DOHH2 (cell line): ENCODE measurements around the gene LETMD1.

Experiments used
- H3F3A ChIP-seq: fragments of 200-600 bp; sonication (generic), shearing (Covaris generic); 2 replicates; pipeline ENCODE4 v1.6.0; 2016; ENCODE audit warnings: antibody characterized with exemption, mild to moderate bottlenecking; ENCODE audit not compliant: control insufficient read depth, insufficient read depth
- H3K27ac ChIP-seq: fragments of 200-600 bp; sonication (generic); 2 replicates; pipeline ENCODE4 v1.5.1; 2014; ENCODE audit warnings: low read depth, mild to moderate bottlenecking, low read length, moderate library complexity
- H3K27me3 ChIP-seq: fragments of 200-600 bp; sonication (generic); 2 replicates; pipeline ENCODE4 v1.6.1; 2014; ENCODE audit warnings: mild to moderate bottlenecking, low read length, mixed read lengths; ENCODE audit not compliant: control insufficient read depth
- H3K36me3 ChIP-seq: fragments of 200-600 bp; sonication (generic); 2 replicates; pipeline ENCODE4 v1.6.1; 2014; ENCODE audit warnings: mild to moderate bottlenecking, low read length, moderate library complexity, mixed read lengths; ENCODE audit not compliant: control insufficient read depth
- H3K4me1 ChIP-seq: fragments of 200-600 bp; sonication (generic); 2 replicates; pipeline ENCODE4 v1.6.1; 2014; ENCODE audit warnings: mild to moderate bottlenecking, low read length, mixed read lengths; ENCODE audit not compliant: control insufficient read depth
- H3K4me2 ChIP-seq: fragments of 200-600 bp; sonication (generic); 2 replicates; pipeline ENCODE4 v1.6.0; 2014; ENCODE audit warnings: mild to moderate bottlenecking, low read length, moderate library complexity
- H3K4me3 ChIP-seq: fragments of 200-600 bp; sonication (generic); 2 replicates; pipeline ENCODE4 v1.5.1; 2014; ENCODE audit warnings: mild to moderate bottlenecking, low read length, mixed read lengths
- H3K79me2 ChIP-seq: fragments of 200-600 bp; sonication (generic); 2 replicates; pipeline ENCODE4 v1.6.1; 2014; ENCODE audit warnings: mild to moderate bottlenecking, low read length, mixed read lengths; ENCODE audit not compliant: control insufficient read depth
- H3K9me2 ChIP-seq: fragments of 200-600 bp; sonication (generic); replicated peaks from 2 replicates; pipeline ENCODE4 v1.6.1; 2014; ENCODE audit warnings: mild to moderate bottlenecking, low read length, mixed read lengths; ENCODE audit not compliant: control insufficient read depth
- H3K9me3 ChIP-seq: fragments of 200-600 bp; sonication (generic); 2 replicates; pipeline ENCODE4 v1.6.1; 2014; ENCODE audit warnings: antibody characterized with exemption, low read length, mixed read lengths; ENCODE audit not compliant: control insufficient read depth, insufficient read depth
- H4K20me1 ChIP-seq: fragments of 200-600 bp; sonication (generic); 2 replicates; pipeline ENCODE4 v1.6.0; 2014; ENCODE audit warnings: low read depth, mild to moderate bottlenecking, antibody characterized with exemption, low read length, moderate library complexity; ENCODE audit not compliant: control insufficient read depth, insufficient read depth
- CTCF ChIP-seq: fragments of 200-600 bp; sonication (generic); IDR thresholded peaks from one replicate; pipeline ENCODE4 v1.5.1; 2014; ENCODE audit warnings: antibody characterized with exemption, mild to moderate bottlenecking, low read depth, low read length; ENCODE audit not compliant: poor library complexity, severe bottlenecking
- EZH2phosphoT487 ChIP-seq: fragments of 200-600 bp; sonication (generic); IDR thresholded peaks from 2 replicates; pipeline ENCODE4 v1.6.1; 2017; ENCODE audit warnings: borderline replicate concordance, mild to moderate bottlenecking, antibody characterized with exemption, low read length, moderate library complexity, mixed read lengths

The LETMD1 gene

GRCh38 chr12:51071663-51072062 is 23.5 kb downstream of the LETMD1 start:
- no peak overlapping the region for H3K4me3 ChIP-seq
- H3K36me3 ChIP-seq: peaks cover 6% of the 10 kb centered on the region
- TF ChIP-seq CTCF (no peak), EZH2phosphoT487 (no peak)

GRCh38 chr12:51075390-51075789 is 27.3 kb downstream of the LETMD1 start:
- no peak overlapping the region for H3K4me3 ChIP-seq
- no peaks in the 10 kb centered on the region for H3K36me3 ChIP-seq
- no peaks in the 10 kb centered on the region for H3K9me3 ChIP-seq
- H4K20me1 ChIP-seq: no peaks in the 10 kb centered on the region
- H3F3A ChIP-seq: no peaks in the 10 kb centered on the region
- no peak overlapping the region for H3K4me2 ChIP-seq
- H3K27ac ChIP-seq: no peak overlapping the region
- H3K4me1 ChIP-seq: 0 out of 2 replicates have a peak, but pooled peaks cover 3% of the 10 kb centered on the region
- no peaks in the 10 kb centered on the region for H3K79me2 ChIP-seq
- TF ChIP-seq EZH2phosphoT487 (no peak), CTCF (no peak)
- no peaks in the 10 kb centered on the region for H3K27me3 ChIP-seq
- no peaks in the 10 kb centered on the region for H3K9me2 ChIP-seq

More at GRCh38 chr12:51071663-51072062, 23.5 kb downstream of the LETMD1 start:
- Histone ChIP-seq H3K4me2 (no peak overlapping the region), H3K27ac (no peak overlapping the region), H3K9me2 (no peaks in the 10 kb centered on the region), H3F3A (no peaks in the 10 kb centered on the region), H3K27me3 (no peaks in the 10 kb centered on the region), H4K20me1 (no peaks in the 10 kb centered on the region), H3K9me3 (no peaks in the 10 kb centered on the region), H3K79me2 (no peaks in the 10 kb centered on the region), H3K4me1 (no peaks in the 10 kb centered on the region)

- H3K4me3 ChIP-seq: no peak overlapping the region
- no peaks in the 10 kb centered on the region for H3F3A ChIP-seq
- no peaks in the 10 kb centered on the region for H3K9me2 ChIP-seq
- no peaks in the 10 kb centered on the region for H4K20me1 ChIP-seq
- H3K79me2 ChIP-seq: peaks cover 2% of the 10 kb centered on the region; the same call in 1 of the 2 replicates
- TF ChIP-seq EZH2phosphoT487 (no peak), CTCF (no peak)
- H3K27me3 ChIP-seq: no peaks in the 10 kb centered on the region
- no peaks in the 10 kb centered on the region for H3K9me3 ChIP-seq
- H3K4me2 ChIP-seq: no peak overlapping the region
- no peak overlapping the region for H3K27ac ChIP-seq
- H3K4me1 ChIP-seq: 0 out of 2 replicates have a peak, but pooled peaks cover 3% of the 10 kb centered on the region
- H3K36me3 ChIP-seq: no peaks in the 10 kb centered on the region
These were observed 28.3 kb downstream of the LETMD1 start for GRCh38 chr12:51076236-51076930.
